Right renal cortex interstitium (tissue), 3 donors: ENCODE data around the gene ADGRA3. TPM values are rescaled to one million over a fixed set of nuclear protein-coding genes. Genes with fewer than 3 reads are reported as not detected.

Experiments
- DNase-seq, 3 donors: peaks; one replicate each; pipeline ENCODE4 v3.0.0-alpha.2; 2013; ENCODE audit warnings: low read depth in 3 of 3, low spot score in 2 of 3
- polyA plus RNA-seq, 3 donors: library from polyadenylated mRNA; unstranded; fragments of 120-200 nt; gene quantifications; one replicate each; pipeline ENCODE4 v1.2.1, GENCODE V29; 2013; ENCODE audit not compliant: insufficient read length in 3 of 3

Gene ADGRA3
- polyA plus RNA-seq, 3 donors, result 54.8 to 60.7 (median 55.7) TPM

DNA sequence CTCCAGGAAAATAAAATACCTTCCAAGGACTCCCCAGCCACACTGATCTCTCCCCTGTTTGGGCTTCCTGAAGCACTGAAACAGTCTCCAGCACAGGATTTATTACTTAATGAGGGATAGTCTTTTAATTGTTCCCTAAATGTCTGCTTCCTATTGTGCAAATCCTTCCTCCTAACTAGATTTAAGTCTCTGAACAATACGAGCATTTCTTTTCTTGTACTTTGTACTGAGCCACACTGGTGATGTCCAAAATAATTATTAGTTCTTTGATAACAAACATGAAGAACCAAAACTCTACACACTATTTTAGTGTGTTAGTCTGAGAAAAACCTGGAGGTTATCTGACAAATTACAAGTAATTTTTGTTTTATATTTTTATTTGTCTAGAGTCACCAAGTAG is 5.1 kb downstream of the ADGRA3 start:
- DNase-seq, result no peak

DNA sequence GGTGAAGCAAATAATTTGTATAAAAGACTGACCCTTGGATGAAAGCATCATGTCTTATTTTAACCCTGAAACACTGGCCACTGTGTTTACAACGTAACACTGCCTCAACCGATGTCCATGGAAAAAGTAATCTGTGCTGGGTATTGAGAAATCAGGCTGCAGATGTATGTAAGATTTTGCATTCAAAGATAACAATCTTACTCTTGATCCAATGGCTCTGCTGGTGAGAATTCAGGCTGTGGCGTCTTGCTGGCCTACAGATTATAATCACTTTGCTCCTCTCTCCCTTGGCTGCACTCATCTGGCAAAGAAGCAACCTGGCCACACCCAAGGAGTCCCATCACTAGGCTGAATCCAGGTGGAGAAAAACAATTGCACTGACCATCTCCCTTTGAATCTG is 7.5 kb downstream of the ADGRA3 start:
- DNase-seq, result no peak

DNA sequence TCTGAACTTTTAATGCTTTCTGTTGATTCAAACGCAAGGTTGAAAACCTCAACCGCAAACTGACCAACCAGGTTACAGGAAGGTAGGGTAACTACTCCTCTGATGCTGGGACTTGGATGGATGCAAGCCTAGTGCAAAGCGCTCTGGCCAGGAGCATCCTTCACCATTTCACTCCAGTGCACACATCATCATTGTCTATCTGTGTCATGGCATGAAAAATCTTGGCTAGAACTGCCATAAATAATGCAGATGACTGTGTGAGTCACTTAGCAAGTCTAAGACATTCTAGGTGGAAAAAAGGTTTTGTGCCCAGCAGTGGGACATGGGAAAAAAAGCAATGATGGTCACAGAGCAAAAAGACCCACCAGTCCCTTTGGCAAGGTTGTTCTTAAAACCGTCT is 10.9 kb downstream of the ADGRA3 start:
- DNase-seq, result no peak

DNA sequence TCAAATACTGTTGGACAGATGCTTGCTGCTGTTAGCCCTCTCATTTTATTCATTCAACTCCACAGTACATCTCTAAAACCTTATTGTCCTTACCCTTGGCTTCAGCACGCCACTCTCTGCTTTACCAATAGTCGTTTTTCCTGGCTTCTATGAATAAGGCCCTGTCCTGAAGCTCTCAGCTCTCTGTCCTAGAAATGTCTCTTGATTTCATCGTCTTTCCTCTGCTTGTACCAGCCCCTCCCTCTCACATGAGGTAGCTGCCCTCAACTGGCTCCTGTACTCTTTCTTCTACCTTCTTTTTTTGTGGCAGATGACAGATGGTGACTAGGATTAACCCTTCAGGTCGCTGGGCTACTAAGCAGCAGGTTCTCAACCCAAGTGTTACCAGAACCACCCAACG is 11.4 kb downstream of the ADGRA3 start:
- no peak for DNase-seq

GRCh38 chr4:22502895-22503814 is 12.7 kb downstream of the ADGRA3 start:
- no peak for DNase-seq

- DNase-seq, result no peak
These were observed 14.2 kb downstream of the ADGRA3 start for GRCh38 chr4:22501715-22502095.

DNA sequence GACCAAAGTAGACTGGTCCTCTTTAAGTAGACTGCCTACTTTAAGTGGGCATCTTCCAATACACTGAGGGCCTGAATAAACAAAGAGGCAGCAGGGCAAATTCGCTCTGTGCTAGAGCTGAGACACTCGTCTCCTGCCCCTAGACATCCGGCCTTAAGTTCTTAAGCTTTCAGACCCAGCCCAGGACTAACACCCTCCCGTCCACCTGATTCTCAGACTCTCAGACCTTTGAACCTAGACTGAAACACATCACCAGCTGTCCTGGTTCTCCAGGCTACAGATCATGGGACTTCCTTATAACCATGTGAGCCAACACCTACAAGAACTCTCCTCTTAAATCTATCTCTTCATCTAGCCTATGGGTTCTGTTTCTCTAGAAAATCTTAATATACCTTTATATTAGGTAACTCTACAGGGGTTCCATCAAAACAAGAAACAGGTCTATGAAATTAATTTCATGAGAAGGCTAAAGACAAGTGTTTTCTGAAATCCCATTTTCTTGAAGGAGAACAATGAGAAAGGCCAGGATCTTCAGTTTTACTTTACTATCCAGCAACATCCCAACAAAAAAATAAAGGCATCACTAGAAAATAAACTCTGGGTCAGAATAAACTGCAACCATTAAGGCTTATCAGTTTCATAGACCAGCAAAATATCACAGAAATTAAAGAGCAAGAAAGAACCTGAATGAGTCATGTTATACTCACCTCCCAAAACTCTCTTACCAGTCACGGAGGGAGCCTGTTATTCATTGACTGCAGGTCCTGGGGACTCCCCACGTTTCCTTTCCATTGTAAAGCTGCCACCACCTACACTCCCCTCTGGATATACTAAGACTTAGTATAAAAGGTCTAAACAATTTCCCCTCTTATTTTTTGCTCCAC is 14.8 kb downstream of the ADGRA3 start:
- DNase-seq, result no peak

- no peak for DNase-seq
These were observed 15.7 kb downstream of the ADGRA3 start for GRCh38 chr4:22500128-22500611.

DNA sequence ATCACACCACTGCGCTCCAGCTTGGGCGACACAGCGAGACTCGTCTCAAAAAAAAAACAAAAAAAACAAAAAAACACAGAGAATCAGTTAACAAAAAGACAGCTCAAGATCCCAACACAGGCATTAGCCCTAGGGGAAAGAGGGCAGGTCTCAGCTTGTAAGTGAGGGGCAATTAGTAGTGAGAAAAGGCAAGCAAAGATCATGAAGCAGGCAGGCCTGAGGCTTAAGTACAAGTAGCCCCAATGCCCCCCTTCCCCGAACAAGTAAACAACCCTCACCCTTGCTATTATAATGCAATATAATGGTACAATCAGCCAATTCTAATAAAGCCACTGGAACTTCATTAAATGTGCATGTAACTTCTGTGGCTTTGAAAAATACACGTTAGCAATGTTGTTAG is 17.0 kb downstream of the ADGRA3 start:
- DNase-seq, result no peak

DNA sequence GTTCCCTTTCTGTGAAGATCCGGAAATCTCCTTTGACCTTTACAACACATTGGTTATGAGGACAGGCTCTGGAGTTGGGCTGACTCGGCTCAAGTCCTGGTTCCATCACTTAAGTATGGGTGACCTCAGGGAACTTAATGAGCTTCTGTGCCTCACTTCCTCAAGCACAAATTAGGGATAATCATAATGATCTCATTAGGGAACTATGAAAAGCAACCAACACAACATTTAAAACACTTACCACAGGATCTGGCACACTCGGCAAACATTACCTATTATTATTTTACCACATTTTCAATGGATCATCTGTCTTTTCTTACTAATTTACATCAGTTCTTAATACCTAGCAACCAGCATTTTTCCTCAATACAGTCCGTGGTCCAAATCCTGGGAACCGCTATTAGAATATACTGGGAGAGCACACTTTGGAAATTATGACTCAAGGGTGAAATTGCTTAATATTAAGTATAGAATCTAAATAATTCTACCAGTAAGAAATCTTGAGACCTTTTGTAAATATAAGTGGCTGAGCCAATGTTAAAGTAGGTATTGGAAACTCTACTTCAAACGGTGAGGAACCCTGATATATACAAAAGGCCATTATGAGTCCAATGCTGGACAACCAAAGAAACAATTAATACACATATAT is 19.6 kb downstream of the ADGRA3 start:
- no peak for DNase-seq

- no peak for DNase-seq
These were observed 22.3 kb downstream of the ADGRA3 start for GRCh38 chr4:22493523-22493922.

DNA sequence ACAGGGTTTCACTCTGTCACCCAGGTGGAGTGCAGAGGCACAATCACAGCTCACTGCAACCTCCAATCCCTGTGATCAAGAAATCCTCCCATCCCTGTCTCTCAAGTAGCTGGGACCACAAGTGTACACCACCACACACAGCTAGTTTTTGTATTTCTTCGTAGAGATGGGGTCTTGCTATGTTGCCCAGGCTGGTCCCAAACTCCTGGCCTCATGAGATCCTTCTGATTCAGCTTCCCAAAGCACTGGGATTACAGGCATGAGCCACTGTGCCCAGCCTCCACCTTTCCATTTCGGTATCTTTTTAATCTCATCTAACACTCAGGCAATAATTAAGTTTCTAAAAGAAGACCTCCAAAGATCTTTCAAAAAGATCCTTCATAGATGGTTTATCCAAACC is 22.9 kb downstream of the ADGRA3 start:
- DNase-seq, result no peak

GRCh38 chr4:22491939-22492338 is 23.9 kb downstream of the ADGRA3 start:
- DNase-seq, result no peak

- DNase-seq, result no peak
These were observed 25.0 kb downstream of the ADGRA3 start for GRCh38 chr4:22490718-22491315.

GRCh38 chr4:22488106-22488505 is 27.8 kb downstream of the ADGRA3 start:
- DNase-seq, result no peak

GRCh38 chr4:22487328-22487727 is 28.5 kb downstream of the ADGRA3 start:
- no peak for DNase-seq

- DNase-seq, result no peak
These were observed 29.6 kb downstream of the ADGRA3 start for GRCh38 chr4:22486276-22486675.

- no peak for DNase-seq
These were observed 30.1 kb downstream of the ADGRA3 start for GRCh38 chr4:22485737-22486136.

DNA sequence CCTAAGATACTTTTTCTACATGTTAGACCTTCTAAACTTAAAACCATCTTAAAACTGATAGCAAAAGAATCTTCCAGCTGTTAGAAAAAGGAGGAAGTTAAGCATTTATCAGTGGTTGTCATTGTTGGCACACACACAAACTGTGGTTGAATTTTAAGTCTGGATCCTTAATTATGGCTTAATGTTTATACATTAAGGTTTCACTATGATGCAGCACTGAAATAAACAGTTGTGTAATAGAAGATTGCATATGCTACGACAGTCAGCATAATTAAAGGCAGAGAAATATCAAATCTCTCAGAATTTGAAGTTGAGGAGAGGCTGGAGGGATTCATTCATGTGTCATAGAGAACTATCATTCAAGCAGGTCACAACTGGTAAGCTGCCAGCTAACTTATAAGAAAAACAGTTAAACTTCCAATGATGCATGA is 32.3 kb downstream of the ADGRA3 start:
- DNase-seq, result no peak

GRCh38 chr4:22482250-22483127 is 33.4 kb downstream of the ADGRA3 start:
- DNase-seq, result no peak
